GM23338 (cell line): Measurements from ENCODE around the gene ERAP2. TPM values are rescaled to one million over a fixed set of nuclear protein-coding genes. Genes with fewer than 3 reads are reported as not detected.

ENCODE experiments used
- ATAC-seq: fragments of 200-7000 bp; cut with Tn5 transposase; 3 replicates; pipeline ENCODE4 v1.9.1; 2020
- DNase-seq: peaks from one replicate; pipeline ENCODE4 v3.0.0-alpha.2; 2015; ENCODE audit warnings: low spot score
- H2AFZ ChIP-seq: fragments of 200-600 bp; sonication (generic); 2 replicates; pipeline ENCODE4 v1.8.0; 2016; ENCODE audit warnings: antibody characterized with exemption, mild to moderate bottlenecking, moderate library complexity
- H3F3A ChIP-seq: fragments of 200-600 bp; sonication (generic); replicated peaks from 2 replicates; pipeline ENCODE4 v1.8.0; 2017; ENCODE audit warnings: antibody characterized with exemption, mixed run types, low read depth
- H3K27ac ChIP-seq: fragments of 200-600 bp; sonication (generic); 2 replicates; pipeline ENCODE4 v1.6.1; 2016; ENCODE audit warnings: low read depth
- H3K27me3 ChIP-seq: fragments of 200-600 bp; sonication (generic); 2 replicates; pipeline ENCODE4 v1.8.0; 2016; ENCODE audit warnings: mild to moderate bottlenecking, mixed run types, moderate library complexity; ENCODE audit not compliant: insufficient read depth
- H3K36me3 ChIP-seq: fragments of 200-600 bp; sonication (generic); 2 replicates; pipeline ENCODE4 v1.8.0; 2016; ENCODE audit warnings: mild to moderate bottlenecking; ENCODE audit not compliant: insufficient read depth
- H3K4me1 ChIP-seq: fragments of 200-600 bp; sonication (generic); 2 replicates; pipeline ENCODE4 v1.8.0; 2016; ENCODE audit warnings: mild to moderate bottlenecking, moderate library complexity; ENCODE audit not compliant: insufficient read depth
- H3K4me2 ChIP-seq: fragments of 200-600 bp; sonication (generic); 2 replicates; pipeline ENCODE4 v1.7.1; 2017; ENCODE audit warnings: mixed run types
- H3K4me3 ChIP-seq: fragments of 200-600 bp; sonication (generic); 2 replicates; pipeline ENCODE4 v1.6.1; 2016; ENCODE audit warnings: mixed run types
- H3K79me2 ChIP-seq: fragments of 200-600 bp; sonication (generic); replicated peaks from 2 replicates; pipeline ENCODE4 v1.8.0; 2017; ENCODE audit warnings: mild to moderate bottlenecking; ENCODE audit not compliant: insufficient read depth
- H3K9me2 ChIP-seq: fragments of 200-600 bp; sonication (generic); 2 replicates; pipeline ENCODE4 v1.8.0; 2017; ENCODE audit not compliant: insufficient read depth
- H4K20me1 ChIP-seq: fragments of 200-600 bp; sonication (generic); replicated peaks from 2 replicates; pipeline ENCODE4 v1.8.0; 2017; ENCODE audit warnings: mild to moderate bottlenecking; ENCODE audit not compliant: insufficient read depth
- H3K27ac Mint-ChIP-seq: 2 replicates; pipeline ENCODE4 v1.8.0; 2020; ENCODE audit warnings: inconsistent platforms, mild to moderate bottlenecking, moderate library complexity, mixed read lengths
- H3K27me3 Mint-ChIP-seq: 3 replicates; pipeline ENCODE4 v1.8.0; 2022; ENCODE audit warnings: low read depth, mild to moderate bottlenecking, moderate library complexity, mixed read lengths, inconsistent platforms; ENCODE audit not compliant: insufficient read depth, poor library complexity
- H3K36me3 Mint-ChIP-seq: 3 replicates; pipeline ENCODE4 v1.8.0; 2021; ENCODE audit warnings: low read depth, mild to moderate bottlenecking, inconsistent platforms, moderate library complexity, mixed read lengths
- H3K4me1 Mint-ChIP-seq: 3 replicates; pipeline ENCODE4 v1.8.0; 2020; ENCODE audit warnings: mild to moderate bottlenecking, inconsistent platforms, mixed read lengths
- H3K4me3 Mint-ChIP-seq: 3 replicates; pipeline ENCODE4 v1.8.0; 2021; ENCODE audit warnings: moderate library complexity, mild to moderate bottlenecking, inconsistent platforms, mixed read lengths
- H3K9me3 Mint-ChIP-seq: 3 replicates; pipeline ENCODE4 v1.8.0; 2020; ENCODE audit warnings: moderate library complexity, mild to moderate bottlenecking, inconsistent platforms, mixed read lengths
- CREB1 ChIP-seq: fragments of 250-450 bp; sonication (Bioruptor Pico); IDR thresholded peaks from 2 replicates; pipeline ENCODE4 v1.5.0; 2020; ENCODE audit warnings: low read depth, mild to moderate bottlenecking, moderate library complexity
- EZH2 ChIP-seq: fragments of 200-600 bp; sonication (generic); IDR thresholded peaks from one replicate; pipeline ENCODE4 v1.8.0; 2017; ENCODE audit warnings: antibody characterized with exemption, mild to moderate bottlenecking, low read depth; ENCODE audit not compliant: unreplicated experiment
- EZH2phosphoT487 ChIP-seq: fragments of 200-600 bp; sonication (generic); IDR thresholded peaks from one replicate; pipeline ENCODE4 v1.8.1; 2018; ENCODE audit warnings: antibody characterized with exemption; ENCODE audit not compliant: unreplicated experiment
- JUNB ChIP-seq: IDR thresholded peaks from one replicate; pipeline ENCODE4 v1.6.1; 2016; ENCODE audit warnings: antibody characterized with exemption; ENCODE audit not compliant: unreplicated experiment
- NANOG ChIP-seq: IDR thresholded peaks from 2 replicates; pipeline ENCODE4 v1.6.1; 2016; ENCODE audit warnings: antibody characterized with exemption, borderline replicate concordance
- POLR2AphosphoS5 ChIP-seq: IDR thresholded peaks from 2 replicates; pipeline ENCODE4 v1.6.1; 2016; ENCODE audit warnings: antibody characterized with exemption, low read depth
- STAT1 ChIP-seq: IDR thresholded peaks from one replicate; pipeline ENCODE4 v1.6.1; 2016; ENCODE audit warnings: antibody characterized with exemption; ENCODE audit not compliant: unreplicated experiment
- ZNF114 ChIP-seq: fragments of 250-450 bp; sonication (Bioruptor Pico); IDR thresholded peaks from 2 replicates; pipeline ENCODE4 v1.5.0; 2020; ENCODE audit warnings: mild to moderate bottlenecking, moderate library complexity
- ZNF331 ChIP-seq: fragments of 250-450 bp; sonication (Bioruptor Pico); IDR thresholded peaks from 2 replicates; pipeline ENCODE4 v1.5.0; 2020; ENCODE audit warnings: low read depth, mild to moderate bottlenecking, moderate library complexity
- polyA plus RNA-seq: library from polyadenylated mRNA; unstranded; fragments of >200 nt; fragmentation: Nextera tagmentation; extraction: Ambion mirVana; gene quantifications from 2 replicates; pipeline ENCODE4 v1.2.1, GENCODE V29; 2016
- total RNA-seq: library from RNA; depleted of rRNA; stranded (reverse); fragments of >200 nt; shearing (Covaris generic); gene quantifications from 2 replicates; pipeline ENCODE4 v1.2.3, GENCODE V29; 2014
- TF ChIP-seq, protein P1 (sequence below): IDR thresholded peaks from one replicate; pipeline ENCODE4 v1.6.1; 2018; ENCODE audit warnings: antibody characterized with exemption; ENCODE audit not compliant: unreplicated experiment
- TF ChIP-seq, protein P2 (sequence below): fragments of 250-450 bp; sonication (Bioruptor Pico); IDR thresholded peaks from 2 replicates; pipeline ENCODE4 v1.5.0; 2020; ENCODE audit warnings: mild to moderate bottlenecking, moderate library complexity
- TF ChIP-seq, protein P3 (sequence below): IDR thresholded peaks from 2 replicates; pipeline ENCODE4 v1.6.1; 2016; ENCODE audit warnings: antibody characterized with exemption

Gene ERAP2
- total and polyA plus RNA-seq, 2 experiments from 2014 or later, result 0.73 TPM; not detected in 1

DNA sequence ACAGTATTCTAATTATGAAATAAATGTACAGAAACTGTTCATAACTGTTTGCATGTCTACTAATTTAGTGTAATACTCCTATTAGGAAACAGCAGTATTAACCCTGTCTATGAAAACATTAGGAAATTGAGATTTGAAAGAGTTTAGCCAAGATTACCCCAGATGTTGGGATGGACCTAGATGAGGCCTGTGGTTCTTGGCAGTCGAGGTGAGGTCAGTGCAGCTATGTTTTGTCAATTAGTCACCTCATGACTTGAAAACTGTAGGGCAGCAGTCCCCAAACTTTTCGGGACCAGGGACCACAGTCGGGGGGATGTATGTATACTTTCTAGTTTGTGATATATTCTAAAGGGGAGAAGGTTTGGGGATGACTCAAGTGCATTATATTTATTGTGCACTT is 64.3 kb downstream of the ERAP2 start:
- no peaks in the 10 kb centered on the region for H3K36me3 ChIP-seq
- H3K27me3 ChIP-seq, result peaks cover 23% of the 10 kb centered on the region
- no peak for DNase-seq
- peaks cover 19% of the 10 kb centered on the region; the same call in 1 of the 2 replicates for H3K4me1 ChIP-seq
- no peak overlapping the region for H3K27ac ChIP-seq
- H3K9me2 ChIP-seq, result 0 out of 2 replicates have a peak, but pooled peaks cover 3% of the 10 kb centered on the region
- Mint-ChIP-seq H3K36me3 (no peaks in the 10 kb centered on the region), H3K9me3 (no peaks in the 10 kb centered on the region), H3K27ac (no peak overlapping the region), H3K27me3 (peaks cover 9% of the 10 kb centered on the region), H3K4me1 (peaks cover 18% of the 10 kb centered on the region), H3K4me3 (no peak overlapping the region)
- no peak overlapping the region for H2AFZ ChIP-seq
- ATAC-seq, result no peak
- no peak overlapping the region for H3K4me2 ChIP-seq
- no peak overlapping the region for H3K4me3 ChIP-seq
- H3F3A ChIP-seq, result no peaks in the 10 kb centered on the region
- H4K20me1 ChIP-seq, result no peaks in the 10 kb centered on the region
- peaks cover 7% of the 10 kb centered on the region for H3K79me2 ChIP-seq
- TF ChIP-seq CREB1 (CRISPR knock-in tag), result no peak
- no peak for TF ChIP-seq ZNF114
- no peak for TF ChIP-seq EZH2phosphoT487
- TF ChIP-seq, protein P1, sequence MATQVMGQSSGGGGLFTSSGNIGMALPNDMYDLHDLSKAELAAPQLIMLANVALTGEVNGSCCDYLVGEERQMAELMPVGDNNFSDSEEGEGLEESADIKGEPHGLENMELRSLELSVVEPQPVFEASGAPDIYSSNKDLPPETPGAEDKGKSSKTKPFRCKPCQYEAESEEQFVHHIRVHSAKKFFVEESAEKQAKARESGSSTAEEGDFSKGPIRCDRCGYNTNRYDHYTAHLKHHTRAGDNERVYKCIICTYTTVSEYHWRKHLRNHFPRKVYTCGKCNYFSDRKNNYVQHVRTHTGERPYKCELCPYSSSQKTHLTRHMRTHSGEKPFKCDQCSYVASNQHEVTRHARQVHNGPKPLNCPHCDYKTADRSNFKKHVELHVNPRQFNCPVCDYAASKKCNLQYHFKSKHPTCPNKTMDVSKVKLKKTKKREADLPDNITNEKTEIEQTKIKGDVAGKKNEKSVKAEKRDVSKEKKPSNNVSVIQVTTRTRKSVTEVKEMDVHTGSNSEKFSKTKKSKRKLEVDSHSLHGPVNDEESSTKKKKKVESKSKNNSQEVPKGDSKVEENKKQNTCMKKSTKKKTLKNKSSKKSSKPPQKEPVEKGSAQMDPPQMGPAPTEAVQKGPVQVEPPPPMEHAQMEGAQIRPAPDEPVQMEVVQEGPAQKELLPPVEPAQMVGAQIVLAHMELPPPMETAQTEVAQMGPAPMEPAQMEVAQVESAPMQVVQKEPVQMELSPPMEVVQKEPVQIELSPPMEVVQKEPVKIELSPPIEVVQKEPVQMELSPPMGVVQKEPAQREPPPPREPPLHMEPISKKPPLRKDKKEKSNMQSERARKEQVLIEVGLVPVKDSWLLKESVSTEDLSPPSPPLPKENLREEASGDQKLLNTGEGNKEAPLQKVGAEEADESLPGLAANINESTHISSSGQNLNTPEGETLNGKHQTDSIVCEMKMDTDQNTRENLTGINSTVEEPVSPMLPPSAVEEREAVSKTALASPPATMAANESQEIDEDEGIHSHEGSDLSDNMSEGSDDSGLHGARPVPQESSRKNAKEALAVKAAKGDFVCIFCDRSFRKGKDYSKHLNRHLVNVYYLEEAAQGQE, result no peak
- TF ChIP-seq, protein P2, sequence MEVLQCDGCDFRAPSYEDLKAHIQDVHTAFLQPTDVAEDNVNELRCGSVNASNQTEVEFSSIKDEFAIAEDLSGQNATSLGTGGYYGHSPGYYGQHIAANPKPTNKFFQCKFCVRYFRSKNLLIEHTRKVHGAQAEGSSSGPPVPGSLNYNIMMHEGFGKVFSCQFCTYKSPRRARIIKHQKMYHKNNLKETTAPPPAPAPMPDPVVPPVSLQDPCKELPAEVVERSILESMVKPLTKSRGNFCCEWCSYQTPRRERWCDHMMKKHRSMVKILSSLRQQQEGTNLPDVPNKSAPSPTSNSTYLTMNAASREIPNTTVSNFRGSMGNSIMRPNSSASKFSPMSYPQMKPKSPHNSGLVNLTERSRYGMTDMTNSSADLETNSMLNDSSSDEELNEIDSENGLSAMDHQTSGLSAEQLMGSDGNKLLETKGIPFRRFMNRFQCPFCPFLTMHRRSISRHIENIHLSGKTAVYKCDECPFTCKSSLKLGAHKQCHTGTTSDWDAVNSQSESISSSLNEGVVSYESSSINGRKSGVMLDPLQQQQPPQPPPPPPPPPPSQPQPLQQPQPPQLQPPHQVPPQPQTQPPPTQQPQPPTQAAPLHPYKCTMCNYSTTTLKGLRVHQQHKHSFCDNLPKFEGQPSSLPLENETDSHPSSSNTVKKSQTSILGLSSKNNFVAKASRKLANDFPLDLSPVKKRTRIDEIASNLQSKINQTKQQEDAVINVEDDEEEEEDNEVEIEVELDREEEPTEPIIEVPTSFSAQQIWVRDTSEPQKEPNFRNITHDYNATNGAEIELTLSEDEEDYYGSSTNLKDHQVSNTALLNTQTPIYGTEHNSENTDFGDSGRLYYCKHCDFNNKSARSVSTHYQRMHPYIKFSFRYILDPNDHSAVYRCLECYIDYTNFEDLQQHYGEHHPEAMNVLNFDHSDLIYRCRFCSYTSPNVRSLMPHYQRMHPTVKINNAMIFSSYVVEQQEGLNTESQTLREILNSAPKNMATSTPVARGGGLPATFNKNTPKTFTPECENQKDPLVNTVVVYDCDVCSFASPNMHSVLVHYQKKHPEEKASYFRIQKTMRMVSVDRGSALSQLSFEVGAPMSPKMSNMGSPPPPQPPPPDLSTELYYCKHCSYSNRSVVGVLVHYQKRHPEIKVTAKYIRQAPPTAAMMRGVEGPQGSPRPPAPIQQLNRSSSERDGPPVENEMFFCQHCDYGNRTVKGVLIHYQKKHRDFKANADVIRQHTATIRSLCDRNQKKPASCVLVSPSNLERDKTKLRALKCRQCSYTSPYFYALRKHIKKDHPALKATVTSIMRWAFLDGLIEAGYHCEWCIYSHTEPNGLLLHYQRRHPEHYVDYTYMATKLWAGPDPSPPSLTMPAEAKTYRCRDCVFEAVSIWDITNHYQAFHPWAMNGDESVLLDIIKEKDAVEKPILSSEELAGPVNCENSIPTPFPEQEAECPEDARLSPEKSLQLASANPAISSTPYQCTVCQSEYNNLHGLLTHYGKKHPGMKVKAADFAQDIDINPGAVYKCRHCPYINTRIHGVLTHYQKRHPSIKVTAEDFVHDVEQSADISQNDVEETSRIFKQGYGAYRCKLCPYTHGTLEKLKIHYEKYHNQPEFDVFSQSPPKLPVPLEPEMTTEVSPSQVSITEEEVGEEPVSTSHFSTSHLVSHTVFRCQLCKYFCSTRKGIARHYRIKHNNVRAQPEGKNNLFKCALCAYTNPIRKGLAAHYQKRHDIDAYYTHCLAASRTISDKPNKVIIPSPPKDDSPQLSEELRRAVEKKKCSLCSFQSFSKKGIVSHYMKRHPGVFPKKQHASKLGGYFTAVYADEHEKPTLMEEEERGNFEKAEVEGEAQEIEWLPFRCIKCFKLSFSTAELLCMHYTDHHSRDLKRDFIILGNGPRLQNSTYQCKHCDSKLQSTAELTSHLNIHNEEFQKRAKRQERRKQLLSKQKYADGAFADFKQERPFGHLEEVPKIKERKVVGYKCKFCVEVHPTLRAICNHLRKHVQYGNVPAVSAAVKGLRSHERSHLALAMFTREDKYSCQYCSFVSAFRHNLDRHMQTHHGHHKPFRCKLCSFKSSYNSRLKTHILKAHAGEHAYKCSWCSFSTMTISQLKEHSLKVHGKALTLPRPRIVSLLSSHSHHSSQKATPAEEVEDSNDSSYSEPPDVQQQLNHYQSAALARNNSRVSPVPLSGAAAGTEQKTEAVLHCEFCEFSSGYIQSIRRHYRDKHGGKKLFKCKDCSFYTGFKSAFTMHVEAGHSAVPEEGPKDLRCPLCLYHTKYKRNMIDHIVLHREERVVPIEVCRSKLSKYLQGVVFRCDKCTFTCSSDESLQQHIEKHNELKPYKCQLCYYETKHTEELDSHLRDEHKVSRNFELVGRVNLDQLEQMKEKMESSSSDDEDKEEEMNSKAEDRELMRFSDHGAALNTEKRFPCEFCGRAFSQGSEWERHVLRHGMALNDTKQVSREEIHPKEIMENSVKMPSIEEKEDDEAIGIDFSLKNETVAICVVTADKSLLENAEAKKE, result no peak
- no peak for TF ChIP-seq POLR2AphosphoS5
- no peak for TF ChIP-seq JUNB
- no peak for TF ChIP-seq STAT1
- TF ChIP-seq, protein P3, sequence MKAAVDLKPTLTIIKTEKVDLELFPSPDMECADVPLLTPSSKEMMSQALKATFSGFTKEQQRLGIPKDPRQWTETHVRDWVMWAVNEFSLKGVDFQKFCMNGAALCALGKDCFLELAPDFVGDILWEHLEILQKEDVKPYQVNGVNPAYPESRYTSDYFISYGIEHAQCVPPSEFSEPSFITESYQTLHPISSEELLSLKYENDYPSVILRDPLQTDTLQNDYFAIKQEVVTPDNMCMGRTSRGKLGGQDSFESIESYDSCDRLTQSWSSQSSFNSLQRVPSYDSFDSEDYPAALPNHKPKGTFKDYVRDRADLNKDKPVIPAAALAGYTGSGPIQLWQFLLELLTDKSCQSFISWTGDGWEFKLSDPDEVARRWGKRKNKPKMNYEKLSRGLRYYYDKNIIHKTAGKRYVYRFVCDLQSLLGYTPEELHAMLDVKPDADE, result no peak
- TF ChIP-seq EZH2, result no peak
- TF ChIP-seq ZNF331 (CRISPR knock-in tag), result no peak
- no peak for TF ChIP-seq NANOG
